ENCODE data around the gene ZBTB38. TPM values are rescaled to one million over a fixed set of nuclear protein-coding genes. Genes with fewer than 3 reads are reported as not detected.

The ZBTB38 gene
- polyA plus RNA-seq, 1 donor from 2014 or later = 18.7 TPM

Other genes starting within 250 kb of the ZBTB38 start
- 93.9 and 109 TPM in 2 replicates for gene PXYLP1, start 136.7 kb upstream of the ZBTB38 start, polyA plus RNA-seq
- 37.4 and 37.5 TPM in 2 replicates for gene RASA2, start 118.5 kb downstream of the ZBTB38 start, polyA plus RNA-seq

All from neural cell (in vitro differentiated cells).